Uterus (tissue), 4 donors: ENCODE data around the gene PTPRN2. TPM values are rescaled to one million over a fixed set of nuclear protein-coding genes. Genes with fewer than 3 reads are reported as not detected.

ENCODE experiments used
- DNase-seq, 2 donors: peaks; one replicate each; pipeline ENCODE4 v3.0.0-alpha.2; 2019 to 2020
- H3K27ac ChIP-seq, 2 donors: fragments of 200-600 bp; sonication (generic); 1 replicate in 1 of 2; 2 replicates in 1 of 2; pipeline ENCODE4 v1.5.1; 2016 to 2018
- H3K27me3 ChIP-seq, 2 donors: fragments of 200-600 bp; sonication (generic); one replicate each; pipeline ENCODE4 v1.5.1; 2018 to 2019; ENCODE audit warnings: control low read depth in 1 of 2
- H3K36me3 ChIP-seq, 2 donors: fragments of 200-600 bp; sonication (generic); one replicate each; pipeline ENCODE4 v1.5.1; 2019; ENCODE audit warnings: control low read depth in 1 of 2
- H3K4me1 ChIP-seq, 2 donors: fragments of 200-600 bp; sonication (generic); one replicate each; pipeline ENCODE4 v1.5.1; 2018 to 2019; ENCODE audit warnings: control low read depth in 1 of 2
- H3K4me3 ChIP-seq, 2 donors: fragments of 200-600 bp; sonication (generic); 1 replicate in 1 of 2; 2 replicates in 1 of 2; pipeline ENCODE4 v1.5.1; 2018 to 2019; ENCODE audit warnings: mild to moderate bottlenecking in 1 of 2
- H3K9me3 ChIP-seq, 2 donors: fragments of 200-600 bp; sonication (generic); one replicate each; pipeline ENCODE4 v1.5.1; 2019; ENCODE audit warnings: control low read depth in 1 of 2
- POLR2A ChIP-seq, 2 donors: fragments of 450-650 bp; IDR thresholded peaks; one replicate each; pipeline ENCODE4 v1.6.1; 2016; ENCODE audit warnings: antibody characterized with exemption in 2 of 2, mild to moderate bottlenecking in 1 of 2, moderate library complexity in 1 of 2
- intact Hi-C: fragments of 100-400 bp; cut with DNase I; formaldehyde crosslinking; loops from one replicate; pipeline ENCODE4 v1.15.1; 2023; ENCODE audit warnings: low total_unique reads
- total RNA-seq, 4 donors: library from RNA; depleted of rRNA in 3 of 4; stranded (reverse); fragments of >200 nt in 3 of 4; gene quantifications; one replicate each; pipeline versions ENCODE4 v1.1.0 to v1.2.4, GENCODE V29; 2014 to 2023
- TF ChIP-seq, protein P1 (sequence below), 4 experiments: fragments of 200-600 bp in 2 of 4; fragments of 450-650 bp in 2 of 4; sonication (generic) in 2 of 4; IDR thresholded peaks; one replicate each; pipeline ENCODE4 v1.5.1; 2016 to 2019; ENCODE audit warnings: antibody characterized with exemption in 4 of 4, mild to moderate bottlenecking in 2 of 4, moderate library complexity in 1 of 4
- donor health status: DM: yes; HTN: yes; CAD: no.

Gene PTPRN2
- total RNA-seq, 4 donors from 2014 or later, result 1.2 to 5.2 (median 2.3) TPM

DNA sequence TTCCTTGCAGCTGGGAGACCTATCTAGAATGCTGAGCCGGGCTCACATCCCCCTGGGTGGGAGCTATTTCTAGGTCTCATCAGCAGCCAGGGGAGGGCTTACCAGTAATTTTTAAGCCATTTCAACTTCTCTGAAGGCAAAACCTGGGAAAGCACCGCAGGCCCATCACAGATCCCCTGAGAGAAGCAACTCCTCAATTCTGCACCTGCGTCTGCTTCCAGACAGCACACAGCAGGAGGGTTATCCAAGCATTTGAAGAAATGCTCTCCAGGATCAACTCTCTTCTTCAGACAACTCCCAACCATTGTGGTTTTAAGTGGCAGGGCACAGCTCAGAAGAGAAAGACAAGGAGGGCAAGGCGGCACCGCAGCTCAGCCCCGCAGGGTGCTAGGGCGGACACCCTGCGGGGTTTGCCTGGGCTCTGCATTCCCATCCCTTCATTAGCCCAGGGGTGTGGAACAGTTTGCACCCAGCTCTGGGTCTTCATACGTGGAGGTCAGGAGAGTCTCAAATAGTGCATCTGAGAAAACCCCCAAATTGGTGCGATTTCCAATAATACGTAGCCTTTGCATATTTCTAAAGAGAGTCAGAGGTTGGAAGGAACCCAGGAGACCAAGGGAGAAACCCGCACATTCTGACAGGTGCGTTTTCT, 632.1 kb downstream of the PTPRN2 start:
- no peaks in the 10 kb centered on the region for H3K4me1 ChIP-seq
- TF ChIP-seq, protein P1, sequence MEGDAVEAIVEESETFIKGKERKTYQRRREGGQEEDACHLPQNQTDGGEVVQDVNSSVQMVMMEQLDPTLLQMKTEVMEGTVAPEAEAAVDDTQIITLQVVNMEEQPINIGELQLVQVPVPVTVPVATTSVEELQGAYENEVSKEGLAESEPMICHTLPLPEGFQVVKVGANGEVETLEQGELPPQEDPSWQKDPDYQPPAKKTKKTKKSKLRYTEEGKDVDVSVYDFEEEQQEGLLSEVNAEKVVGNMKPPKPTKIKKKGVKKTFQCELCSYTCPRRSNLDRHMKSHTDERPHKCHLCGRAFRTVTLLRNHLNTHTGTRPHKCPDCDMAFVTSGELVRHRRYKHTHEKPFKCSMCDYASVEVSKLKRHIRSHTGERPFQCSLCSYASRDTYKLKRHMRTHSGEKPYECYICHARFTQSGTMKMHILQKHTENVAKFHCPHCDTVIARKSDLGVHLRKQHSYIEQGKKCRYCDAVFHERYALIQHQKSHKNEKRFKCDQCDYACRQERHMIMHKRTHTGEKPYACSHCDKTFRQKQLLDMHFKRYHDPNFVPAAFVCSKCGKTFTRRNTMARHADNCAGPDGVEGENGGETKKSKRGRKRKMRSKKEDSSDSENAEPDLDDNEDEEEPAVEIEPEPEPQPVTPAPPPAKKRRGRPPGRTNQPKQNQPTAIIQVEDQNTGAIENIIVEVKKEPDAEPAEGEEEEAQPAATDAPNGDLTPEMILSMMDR (IDR thresholded peaks at IDR 0.05), result no peak
- no peak for TF ChIP-seq POLR2A (IDR thresholded peaks at IDR 0.05)
- intact Hi-C loops, result no loop called here
- no peak overlapping the region for H3K27ac ChIP-seq
- no peaks in the 10 kb centered on the region for H3K27me3 ChIP-seq
- H3K4me3 ChIP-seq, result no peak overlapping the region
- H3K9me3 ChIP-seq, result no peaks in the 10 kb centered on the region
- no peak for DNase-seq
- no peaks in the 10 kb centered on the region for H3K36me3 ChIP-seq

DNA sequence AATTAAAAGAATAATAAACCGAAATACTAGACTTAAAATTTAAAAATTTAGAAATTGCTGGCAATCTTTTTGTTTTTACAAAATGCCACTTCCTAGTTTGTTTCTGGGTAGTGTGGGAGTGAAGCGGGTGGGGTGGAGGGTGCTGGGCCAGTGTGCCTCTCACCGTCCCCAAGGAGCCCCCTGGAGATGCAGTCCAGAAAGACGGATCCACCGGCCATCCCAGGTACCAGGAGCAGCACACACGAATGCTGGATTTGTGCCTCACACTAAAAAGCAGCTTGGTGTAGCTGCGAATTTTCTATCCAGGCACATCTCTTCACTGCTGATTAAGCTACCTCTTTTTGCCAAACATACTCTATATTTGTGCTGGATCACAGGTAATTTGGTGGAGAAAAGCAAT, 632.7 kb downstream of the PTPRN2 start:
- no peak overlapping the region for H3K27ac ChIP-seq
- DNase-seq, result no peak
- H3K36me3 ChIP-seq, result no peaks in the 10 kb centered on the region
- no peaks in the 10 kb centered on the region for H3K27me3 ChIP-seq
- H3K4me1 ChIP-seq, result no peaks in the 10 kb centered on the region
- no peaks in the 10 kb centered on the region for H3K9me3 ChIP-seq
- no peak overlapping the region for H3K4me3 ChIP-seq
- intact Hi-C loops, result no loop called here
- no peak for TF ChIP-seq POLR2A (IDR thresholded peaks at IDR 0.05)
- TF ChIP-seq, protein P1 (IDR thresholded peaks at IDR 0.05), result no peak

DNA sequence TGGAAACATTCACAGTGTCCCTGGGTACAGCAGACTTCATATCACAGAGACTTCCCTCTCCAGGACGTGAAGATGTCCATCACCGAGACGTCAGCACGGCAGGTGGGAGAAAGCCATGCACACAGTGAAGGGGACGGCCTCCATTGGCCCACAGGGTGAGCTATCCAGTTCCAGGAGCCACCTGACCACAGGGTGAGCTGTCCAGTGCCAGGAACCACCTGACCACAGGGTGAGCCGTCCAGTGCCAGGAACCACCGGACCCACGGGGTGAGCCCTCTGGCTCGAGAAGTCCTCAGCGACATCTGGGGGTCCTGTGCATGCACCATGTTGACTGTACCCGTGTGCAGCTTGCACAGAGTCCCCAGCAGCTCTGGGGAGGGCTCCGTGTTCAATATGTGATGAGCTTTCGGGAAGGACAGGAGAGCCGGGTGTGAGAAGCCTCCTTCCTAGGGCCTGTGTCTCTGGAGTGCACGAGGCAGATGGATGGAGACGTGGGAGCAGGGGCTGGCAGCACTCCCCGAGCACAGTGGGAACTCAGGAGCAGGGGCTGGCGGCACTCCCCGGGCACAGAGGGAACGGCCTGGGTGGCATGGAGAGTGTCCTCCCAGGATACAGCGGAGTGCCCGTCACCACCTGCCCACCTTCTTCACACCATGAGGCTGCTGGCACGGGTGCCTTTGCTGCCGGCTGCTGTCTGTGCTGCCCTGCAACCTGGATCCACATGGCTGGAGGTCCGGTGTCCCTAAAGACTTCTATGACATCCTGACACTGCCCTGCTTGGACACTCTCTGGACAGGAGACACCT, 634.6 kb downstream of the PTPRN2 start:
- no peak for TF ChIP-seq POLR2A (IDR thresholded peaks at IDR 0.05)
- TF ChIP-seq, protein P1 (IDR thresholded peaks at IDR 0.05), result no peak
- DNase-seq, result no peak

DNA sequence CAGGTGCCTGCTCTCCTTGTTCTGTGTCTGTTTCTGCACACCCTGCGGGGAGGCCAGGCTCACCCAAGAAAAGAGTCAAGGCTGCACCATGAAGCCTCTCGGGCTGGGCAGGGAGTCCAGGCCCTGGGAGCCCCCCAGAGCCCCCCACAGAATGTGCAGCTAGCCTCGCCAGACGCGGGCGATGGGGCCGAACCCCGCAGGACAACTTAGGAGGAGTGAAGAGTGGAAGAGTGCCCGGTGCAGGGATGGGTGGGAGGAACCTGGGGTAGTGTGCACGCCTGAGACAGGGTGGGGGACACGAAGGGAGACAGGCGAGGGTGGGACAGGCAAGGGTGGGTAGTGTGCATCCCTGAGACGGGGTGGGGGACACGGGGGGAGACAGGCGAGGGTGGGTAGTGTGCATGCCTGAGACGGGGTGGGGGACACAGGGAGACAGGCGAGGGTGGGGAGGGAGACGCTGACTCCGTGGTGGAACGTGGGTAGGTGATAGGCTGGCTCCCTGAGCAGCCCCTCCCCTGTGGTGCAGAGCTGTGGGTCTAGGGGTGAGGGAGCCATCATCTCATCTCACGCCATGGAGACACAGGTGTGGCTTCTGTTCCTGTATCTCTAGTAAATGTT, 635.5 kb downstream of the PTPRN2 start:
- H3K36me3 ChIP-seq, result no peaks in the 10 kb centered on the region
- intact Hi-C loops, result no loop called here
- no peak overlapping the region for H3K27ac ChIP-seq
- H3K4me3 ChIP-seq, result no peak overlapping the region
- no peaks in the 10 kb centered on the region for H3K4me1 ChIP-seq
- DNase-seq, result no peak
- no peaks in the 10 kb centered on the region for H3K27me3 ChIP-seq
- no peaks in the 10 kb centered on the region for H3K9me3 ChIP-seq
- TF ChIP-seq, protein P1 (IDR thresholded peaks at IDR 0.05), result no peak
- TF ChIP-seq POLR2A (IDR thresholded peaks at IDR 0.05), result no peak

More for the DNA sequence above, 634.6 kb downstream of the PTPRN2 start:
- no peak overlapping the region for H3K4me3 ChIP-seq
- no peaks in the 10 kb centered on the region for H3K27me3 ChIP-seq
- no peak overlapping the region for H3K27ac ChIP-seq
- no peaks in the 10 kb centered on the region for H3K36me3 ChIP-seq
- intact Hi-C loops, result no loop called here
- no peaks in the 10 kb centered on the region for H3K4me1 ChIP-seq
- H3K9me3 ChIP-seq, result no peaks in the 10 kb centered on the region
